ENCODE data around the gene SEC61B. TPM values are rescaled to one million over a fixed set of nuclear protein-coding genes. Genes with fewer than 3 reads are reported as not detected.

Gene SEC61B
- total and polyA plus RNA-seq, 10 of the 15 experiments (the other 5 are each of a cell fraction or from before 2014, with no cell fraction given), result 108 to 747 (median 301) TPM

GRCh38 chr9:99181621-99182020 lies 40.5 kb upstream of the SEC61B start:
- H3K27ac ChIP-seq (ENCODE audit: control insufficient read depth, insufficient read depth), result peak overlapping the region; percentile 84
- H3K4me3 ChIP-seq, result no peak overlapping the region; the same call in 1 of the 2 replicates
- H3K79me2 ChIP-seq (ENCODE audit: control insufficient read depth, insufficient read depth, low read length), result no peaks in the 10 kb centered on the region
- ChIA-PET RAD21 (ENCODE audit: unreplicated experiment) (interaction anchor here (0.8 to 13.6 kb wide), 15 partner anchors 8 to 1037 kb away, joined by 3 to 147 read pairs (median 5); partner anchors contain the start of genes ALG2 and SEC61B), POLR2A (interaction anchor here (1.1 to 2.4 kb wide), 8 partner anchors 10 to 84 kb away, joined by 3 to 11 read pairs (median 6); partner anchors contain the start of genes ALG2 and SEC61B), SMC1A (ENCODE audit: uncharacterized antibody, unreplicated experiment) (interaction anchor here (0.7 to 12.4 kb wide), 15 partner anchors 9 to 828 kb away, joined by 3 to 189 read pairs (median 4); partner anchors contain the start of genes ALG2, NR4A3 and SEC61B), CTCF (interaction anchor here (0.7 to 9.3 kb wide), 15 partner anchors 9 to 1141 kb away, joined by 3 to 131 read pairs (median 4); no protein-coding TSS in a partner anchor)
- H4K20me1 ChIP-seq (ENCODE audit: control insufficient read depth, insufficient read depth), result no peaks in the 10 kb centered on the region
- no peaks in the 10 kb centered on the region for H3K9me3 ChIP-seq (replicated peaks; ENCODE audit: control insufficient read depth, insufficient read depth, low read length)
- intact Hi-C loops (cut with micrococcal nuclease; ENCODE audit: unreplicated experiment) (loop anchor here (5.0 to 10.0 kb wide), 9 partner anchors 56 to 1253 kb away; partner anchors contain the start of genes ERP44 and INVS), in situ Hi-C loops (cut with MboI) (loop anchor here (5.0 to 10.0 kb wide), 5 partner anchors 49 to 1143 kb away; no protein-coding TSS in a partner anchor)
- peak overlapping the region; percentile 41; the same call in 1 of the 2 replicates for H3K9ac ChIP-seq (ENCODE audit: control insufficient read depth, insufficient read depth, low read length)
- peaks cover 63% of the 10 kb centered on the region for H3K4me1 ChIP-seq (ENCODE audit: control insufficient read depth, insufficient read depth, low read length)
- DNase-seq (ENCODE audit: low read depth, low spot score), result peak; percentile 85
- WGBS (ENCODE audit: insufficient coverage, insufficient replicate concordance, low lambda C conversion rate, missing lambda C conversion rate), result 1% methylated on average over 4 of the region's 4 CpGs
- peak overlapping the region; percentile 1 for H2AFZ ChIP-seq (ENCODE audit: control insufficient read depth, low read depth, low read length)
- peak overlapping the region; percentile 0 for H3K4me2 ChIP-seq (ENCODE audit: control insufficient read depth, insufficient read depth)
- BruUV-seq (replicated peaks), result no TSS peak
- H3K27me3 ChIP-seq (replicated peaks in 1 of 2; ENCODE audit: control insufficient read depth in 2 of 2, insufficient read depth in 2 of 2, low read length in 1 of 2), result no peaks in the 10 kb centered on the region
- FAIRE-seq, result peak; percentile 38
- no peaks in the 10 kb centered on the region for H3K36me3 ChIP-seq (ENCODE audit: control insufficient read depth in 2 of 2, insufficient read depth in 2 of 2, low read length in 1 of 2)
- ATAC-seq, result peak; percentile 63
- TF ChIP-seq NFXL1 (IDR thresholded peaks at IDR 0.05; ENCODE audit: borderline replicate concordance) (no peak), CREM (IDR thresholded peaks at IDR 0.05; ENCODE audit: low read depth) (peak; percentile 96), BHLHE40 (IDR thresholded peaks at IDR 0.05; ENCODE audit: borderline replicate concordance in 1 of 2, low read depth in 2 of 2, low read length in 1 of 2) (peak; percentile 75 to 77), SMAD1 (IDR thresholded peaks at IDR 0.05; ENCODE audit: low read depth, partially characterized antibody) (no peak), TCF3 (IDR thresholded peaks at IDR 0.05; ENCODE audit: borderline replicate concordance, insufficient read depth, low read depth, low read length) (0 out of 2 replicates have a peak, but pooled peaks have one; percentile 59), PAX8 (IDR thresholded peaks at IDR 0.05) (no peak), MXI1 (IDR thresholded peaks at IDR 0.05; ENCODE audit: low read depth, low read length) (no peak), ZZZ3 (IDR thresholded peaks at IDR 0.05; ENCODE audit: control insufficient read depth, insufficient read length, low read depth) (no peak), ZNF384 (IDR thresholded peaks at IDR 0.05; ENCODE audit: borderline replicate concordance, low read depth, low read length) (no peak), HSF1 (IDR thresholded peaks at IDR 0.05; ENCODE audit: low read depth, low read length) (no peak), FOXK2 (IDR thresholded peaks at IDR 0.05) (no peak), IRF5 (IDR thresholded peaks at IDR 0.05; ENCODE audit: borderline replicate concordance) (peak; percentile 59; the same call in 1 of the 2 replicates)
- TF ChIP-seq, protein P1, sequence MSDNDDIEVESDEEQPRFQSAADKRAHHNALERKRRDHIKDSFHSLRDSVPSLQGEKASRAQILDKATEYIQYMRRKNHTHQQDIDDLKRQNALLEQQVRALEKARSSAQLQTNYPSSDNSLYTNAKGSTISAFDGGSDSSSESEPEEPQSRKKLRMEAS (IDR thresholded peaks at IDR 0.05; ENCODE audit: low read depth, low read length), result 0 out of 2 replicates have a peak, but pooled peaks have one; percentile 27
- TF ChIP-seq, protein P2, sequence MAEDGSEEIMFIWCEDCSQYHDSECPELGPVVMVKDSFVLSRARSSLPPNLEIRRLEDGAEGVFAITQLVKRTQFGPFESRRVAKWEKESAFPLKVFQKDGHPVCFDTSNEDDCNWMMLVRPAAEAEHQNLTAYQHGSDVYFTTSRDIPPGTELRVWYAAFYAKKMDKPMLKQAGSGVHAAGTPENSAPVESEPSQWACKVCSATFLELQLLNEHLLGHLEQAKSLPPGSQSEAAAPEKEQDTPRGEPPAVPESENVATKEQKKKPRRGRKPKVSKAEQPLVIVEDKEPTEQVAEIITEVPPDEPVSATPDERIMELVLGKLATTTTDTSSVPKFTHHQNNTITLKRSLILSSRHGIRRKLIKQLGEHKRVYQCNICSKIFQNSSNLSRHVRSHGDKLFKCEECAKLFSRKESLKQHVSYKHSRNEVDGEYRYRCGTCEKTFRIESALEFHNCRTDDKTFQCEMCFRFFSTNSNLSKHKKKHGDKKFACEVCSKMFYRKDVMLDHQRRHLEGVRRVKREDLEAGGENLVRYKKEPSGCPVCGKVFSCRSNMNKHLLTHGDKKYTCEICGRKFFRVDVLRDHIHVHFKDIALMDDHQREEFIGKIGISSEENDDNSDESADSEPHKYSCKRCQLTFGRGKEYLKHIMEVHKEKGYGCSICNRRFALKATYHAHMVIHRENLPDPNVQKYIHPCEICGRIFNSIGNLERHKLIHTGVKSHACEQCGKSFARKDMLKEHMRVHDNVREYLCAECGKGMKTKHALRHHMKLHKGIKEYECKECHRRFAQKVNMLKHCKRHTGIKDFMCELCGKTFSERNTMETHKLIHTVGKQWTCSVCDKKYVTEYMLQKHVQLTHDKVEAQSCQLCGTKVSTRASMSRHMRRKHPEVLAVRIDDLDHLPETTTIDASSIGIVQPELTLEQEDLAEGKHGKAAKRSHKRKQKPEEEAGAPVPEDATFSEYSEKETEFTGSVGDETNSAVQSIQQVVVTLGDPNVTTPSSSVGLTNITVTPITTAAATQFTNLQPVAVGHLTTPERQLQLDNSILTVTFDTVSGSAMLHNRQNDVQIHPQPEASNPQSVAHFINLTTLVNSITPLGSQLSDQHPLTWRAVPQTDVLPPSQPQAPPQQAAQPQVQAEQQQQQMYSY (CRISPR knock-in tag; IDR thresholded peaks at IDR 0.05), result no peak

Measured in GM12878 (cell line).